GM12865 (cell line): Measurements from ENCODE around the gene ITPR2.

ENCODE experiments used
- DNase-seq: peaks from one replicate; pipeline ENCODE4 v3.0.0; 2010; ENCODE audit warnings: low read depth
- H3K4me3 ChIP-seq: 2 replicates; pipeline ENCODE4 v1.5.1; 2011; ENCODE audit warnings: mild to moderate bottlenecking, low read depth, low read length, control low read depth
- TF ChIP-seq, protein P1 (sequence below): IDR thresholded peaks from 2 replicates; pipeline ENCODE4 v1.5.1; 2011; ENCODE audit warnings: low read length, control low read depth, low read depth, inconsistent platforms; ENCODE audit not compliant: insufficient read depth; ENCODE audit errors: missing control alignments

Gene ITPR2

DNA sequence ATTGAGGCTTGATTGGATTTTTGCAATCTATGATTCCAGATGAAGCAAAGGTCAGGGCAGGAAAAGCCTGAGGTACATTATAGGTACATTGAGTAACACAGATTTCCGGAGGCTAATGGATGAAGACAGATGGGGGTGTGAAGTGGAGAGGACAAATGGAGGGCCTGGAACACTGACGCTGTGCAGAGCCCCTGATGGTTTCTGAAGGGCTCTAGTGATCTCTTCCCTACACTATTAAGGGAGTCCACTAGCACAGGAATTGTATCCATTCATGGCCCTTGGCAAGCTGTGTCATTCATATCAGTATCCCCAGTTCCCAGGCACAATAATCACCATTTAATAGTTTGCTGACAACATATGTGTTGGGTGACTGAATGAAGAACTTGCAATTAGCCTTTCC lies 284.8 kb downstream of the ITPR2 start:
- no peak for DNase-seq
- TF ChIP-seq, protein P1, sequence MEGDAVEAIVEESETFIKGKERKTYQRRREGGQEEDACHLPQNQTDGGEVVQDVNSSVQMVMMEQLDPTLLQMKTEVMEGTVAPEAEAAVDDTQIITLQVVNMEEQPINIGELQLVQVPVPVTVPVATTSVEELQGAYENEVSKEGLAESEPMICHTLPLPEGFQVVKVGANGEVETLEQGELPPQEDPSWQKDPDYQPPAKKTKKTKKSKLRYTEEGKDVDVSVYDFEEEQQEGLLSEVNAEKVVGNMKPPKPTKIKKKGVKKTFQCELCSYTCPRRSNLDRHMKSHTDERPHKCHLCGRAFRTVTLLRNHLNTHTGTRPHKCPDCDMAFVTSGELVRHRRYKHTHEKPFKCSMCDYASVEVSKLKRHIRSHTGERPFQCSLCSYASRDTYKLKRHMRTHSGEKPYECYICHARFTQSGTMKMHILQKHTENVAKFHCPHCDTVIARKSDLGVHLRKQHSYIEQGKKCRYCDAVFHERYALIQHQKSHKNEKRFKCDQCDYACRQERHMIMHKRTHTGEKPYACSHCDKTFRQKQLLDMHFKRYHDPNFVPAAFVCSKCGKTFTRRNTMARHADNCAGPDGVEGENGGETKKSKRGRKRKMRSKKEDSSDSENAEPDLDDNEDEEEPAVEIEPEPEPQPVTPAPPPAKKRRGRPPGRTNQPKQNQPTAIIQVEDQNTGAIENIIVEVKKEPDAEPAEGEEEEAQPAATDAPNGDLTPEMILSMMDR, result no peak
- H3K4me3 ChIP-seq, result no peak overlapping the region

DNA sequence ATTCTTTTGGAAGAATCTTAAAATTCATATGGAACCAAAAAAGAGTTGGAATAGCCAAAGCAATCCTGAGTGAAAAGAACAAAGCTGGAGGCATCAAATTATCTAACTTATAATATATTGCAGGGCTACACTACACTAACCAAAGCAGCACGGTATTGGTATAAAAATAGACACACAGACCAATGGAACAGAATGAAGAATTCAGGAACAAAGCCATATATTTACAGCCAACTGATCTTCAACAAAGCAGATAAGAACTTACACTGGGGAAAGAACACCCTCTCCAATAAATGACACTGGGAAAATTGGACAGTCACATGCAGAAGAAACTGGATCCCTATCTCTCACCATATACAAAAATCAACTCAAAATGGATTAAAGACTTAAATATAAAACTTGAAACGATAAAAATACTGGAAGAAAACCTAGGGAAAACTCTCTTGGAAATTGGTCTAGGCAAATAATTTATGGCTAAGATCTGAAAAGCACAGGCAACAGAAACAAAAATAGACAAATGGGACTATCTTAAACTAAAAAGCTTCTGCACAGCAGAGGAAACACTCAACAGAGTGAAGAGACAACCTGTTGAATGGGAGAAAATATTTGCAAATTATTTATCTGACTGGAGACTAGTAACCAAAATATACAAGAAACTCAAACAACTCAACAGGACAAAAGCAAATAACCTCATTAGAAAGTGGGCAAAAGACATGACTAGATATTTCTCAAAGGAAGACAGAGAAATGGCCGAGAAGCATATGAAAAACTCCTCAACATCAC lies 286.3 kb downstream of the ITPR2 start:
- no peak overlapping the region for H3K4me3 ChIP-seq
- TF ChIP-seq, protein P1, result no peak
- DNase-seq, result no peak

DNA sequence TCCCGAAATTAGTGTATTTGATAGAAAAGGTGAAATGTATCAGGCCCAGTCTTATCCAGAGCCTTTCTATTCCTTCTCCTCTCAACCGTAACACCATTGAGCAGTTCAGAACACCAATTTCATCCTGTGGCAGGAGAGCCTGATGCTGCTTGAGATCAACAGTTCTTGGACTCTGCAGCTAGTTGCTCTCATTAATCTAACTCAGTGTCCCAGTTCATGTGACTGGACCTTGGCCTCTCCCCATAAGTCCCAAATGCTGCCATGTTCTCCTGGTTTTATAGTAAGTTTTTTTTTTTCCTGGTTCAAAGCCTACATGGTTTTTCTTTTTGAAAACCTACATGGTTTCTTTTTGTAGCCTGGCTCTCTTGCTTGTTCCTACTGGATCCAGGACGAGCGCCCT lies 293.9 kb downstream of the ITPR2 start:
- H3K4me3 ChIP-seq, result no peak overlapping the region
- DNase-seq, result no peak
- TF ChIP-seq, protein P1, result no peak

DNA sequence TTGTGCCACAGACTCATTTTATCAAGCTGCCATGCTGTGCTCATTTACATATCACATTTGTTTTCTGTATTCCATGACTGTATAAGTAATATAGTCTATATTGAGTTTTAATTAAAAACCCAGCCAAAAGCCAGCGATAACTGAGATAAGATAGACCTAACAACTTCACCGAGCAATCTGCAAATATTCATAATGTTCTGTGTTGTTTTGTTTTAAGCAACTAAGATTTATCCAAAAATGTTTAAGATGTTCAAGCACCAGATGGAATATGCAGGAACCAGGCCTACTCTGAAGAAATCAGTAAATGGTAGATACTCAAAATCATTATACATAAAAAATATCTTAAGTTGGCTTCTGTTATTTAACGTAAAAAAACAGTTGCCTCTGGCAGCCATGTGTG lies 295.3 kb downstream of the ITPR2 start:
- no peak overlapping the region for H3K4me3 ChIP-seq
- DNase-seq, result no peak
- TF ChIP-seq, protein P1, result no peak

GRCh38 chr12:26537126-26537525 lies 295.9 kb downstream of the ITPR2 start:
- no peak overlapping the region for H3K4me3 ChIP-seq
- TF ChIP-seq, protein P1, result no peak
- DNase-seq, result no peak

DNA sequence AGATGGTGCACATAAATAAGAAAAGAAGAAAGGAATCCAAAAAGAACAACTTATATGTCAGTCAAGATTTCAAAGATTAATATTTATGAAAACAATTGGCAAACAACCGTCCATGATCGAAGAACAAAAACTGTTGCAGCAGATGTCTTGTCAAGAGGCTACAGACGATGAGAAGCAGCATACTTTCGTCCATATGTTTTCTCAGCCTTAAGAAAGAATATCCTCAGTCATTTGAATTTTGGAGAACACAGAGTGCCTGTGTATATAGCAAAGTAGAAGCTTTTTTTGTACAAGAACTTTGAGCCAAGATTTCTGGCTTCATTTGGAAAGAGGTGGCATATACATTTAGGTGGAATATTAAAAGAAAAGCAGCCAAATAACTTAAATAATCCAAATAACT lies 297.2 kb downstream of the ITPR2 start:
- TF ChIP-seq, protein P1, result no peak
- no peak for DNase-seq
- H3K4me3 ChIP-seq, result no peak overlapping the region

GRCh38 chr12:26534071-26534470 lies 298.9 kb downstream of the ITPR2 start:
- DNase-seq, result no peak
- H3K4me3 ChIP-seq, result no peak overlapping the region
- TF ChIP-seq, protein P1, result no peak
